ENCODE measurements around the gene SEZ6.

DNA sequence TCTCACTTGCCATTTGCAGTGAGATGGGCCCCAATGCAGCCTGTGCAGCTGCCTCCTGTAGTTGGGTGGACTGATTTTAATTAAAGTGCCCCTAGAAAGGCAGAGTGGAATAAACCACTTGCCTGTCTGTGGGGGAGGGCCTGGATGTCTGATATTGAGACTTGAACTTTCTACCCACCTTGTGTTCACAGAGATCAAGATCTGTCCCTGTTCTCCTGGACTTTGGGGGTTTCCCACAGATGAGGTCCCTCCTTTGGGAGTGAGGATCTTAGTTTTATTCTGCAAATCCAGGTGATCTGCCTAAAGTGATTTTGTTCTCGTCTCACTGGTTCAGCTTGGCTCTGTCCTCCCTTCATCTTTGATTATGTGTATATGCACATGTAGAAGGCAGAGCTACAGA lies 95.3 kb downstream of the SEZ6 start:
- TF ChIP-seq POLR2A (IDR thresholded peaks at IDR 0.05), result no peak
- no peak for TF ChIP-seq POLR2AphosphoS5 (IDR thresholded peaks at IDR 0.05)
